Endometrial microvascular endothelial cells (primary cell): ENCODE data around the gene CRYAA. TPM values are rescaled to one million over a fixed set of nuclear protein-coding genes. Genes with fewer than 3 reads are reported as not detected.
"Not testable (repeated sequence)": the region's sequence is repeated elsewhere in the genome, so short reads cannot be mapped to it uniquely, and the experiment has no call there.

Experiments
- in situ Hi-C: cut with HindIII; loops from 2 replicates; pipeline ENCODE4 v1.10.0; 2017; ENCODE audit warnings: low sequenced_read_pairs, low pct_unique_long_range_greater_than_20kb; ENCODE audit errors: inconsistent ontology term
- total RNA-seq: library from RNA; depleted of rRNA; stranded (reverse); fragments of >200 nt; gene quantifications from one replicate; pipeline ENCODE4 v1.2.3, GENCODE V29; 2015; ENCODE audit errors: inconsistent ontology term

The CRYAA gene
- total RNA-seq, 1 donor from 2014 or later, result not detected

- in situ Hi-C loops, result not testable (repeated sequence)
These were observed 6.2 kb downstream of the CRYAA start for GRCh38 chr21:43174998-43175397.

GRCh38 chr21:43176621-43177020 lies 7.8 kb downstream of the CRYAA start:
- in situ Hi-C loops, result not testable (repeated sequence)

- in situ Hi-C loops, result not testable (repeated sequence)
These were observed 8.5 kb downstream of the CRYAA start for GRCh38 chr21:43177043-43177906.

GRCh38 chr21:43178175-43178826 lies 9.5 kb downstream of the CRYAA start:
- in situ Hi-C loops, result not testable (repeated sequence)

GRCh38 chr21:43181033-43181432 lies 12.2 kb downstream of the CRYAA start:
- in situ Hi-C loops, result not testable (repeated sequence)

- in situ Hi-C loops, result not testable (repeated sequence)
These were observed 18.5 kb downstream of the CRYAA start for GRCh38 chr21:43187268-43187667.

- in situ Hi-C loops, result no loop called here
These were observed 18.9 kb downstream of the CRYAA start for GRCh38 chr21:43187715-43188114.

- in situ Hi-C loops, result no loop called here
These were observed 19.4 kb downstream of the CRYAA start for GRCh38 chr21:43188181-43188580.

GRCh38 chr21:43188592-43189210 lies 19.9 kb downstream of the CRYAA start:
- in situ Hi-C loops, result no loop called here

- in situ Hi-C loops, result no loop called here
These were observed 21.1 kb downstream of the CRYAA start for GRCh38 chr21:43189936-43190335.

- in situ Hi-C loops, result no loop called here
These were observed 21.7 kb downstream of the CRYAA start for GRCh38 chr21:43190544-43190943.

- in situ Hi-C loops, result no loop called here
These were observed 22.1 kb downstream of the CRYAA start for GRCh38 chr21:43190951-43191350.

GRCh38 chr21:43191521-43191920 lies 22.7 kb downstream of the CRYAA start:
- in situ Hi-C loops, result no loop called here

GRCh38 chr21:43191971-43192370 lies 23.2 kb downstream of the CRYAA start:
- in situ Hi-C loops, result no loop called here

- in situ Hi-C loops, result no loop called here
These were observed 23.8 kb downstream of the CRYAA start for GRCh38 chr21:43192501-43193081.

- in situ Hi-C loops, result no loop called here
These were observed 24.4 kb downstream of the CRYAA start for GRCh38 chr21:43193088-43193650.

GRCh38 chr21:43193651-43194302 lies 25.0 kb downstream of the CRYAA start:
- in situ Hi-C loops, result no loop called here

- in situ Hi-C loops, result no loop called here
These were observed 25.7 kb downstream of the CRYAA start for GRCh38 chr21:43194303-43195120.
